ENCODE results near the gene CKS2. TPM values are rescaled to one million over a fixed set of nuclear protein-coding genes. Genes with fewer than 3 reads are reported as not detected.

CKS2 gene
- total and polyA plus RNA-seq, 2 of the 8 experiments (the other 6 are each of a cell fraction or from before 2014, with no cell fraction given), result 337 to 689 TPM

DNA sequence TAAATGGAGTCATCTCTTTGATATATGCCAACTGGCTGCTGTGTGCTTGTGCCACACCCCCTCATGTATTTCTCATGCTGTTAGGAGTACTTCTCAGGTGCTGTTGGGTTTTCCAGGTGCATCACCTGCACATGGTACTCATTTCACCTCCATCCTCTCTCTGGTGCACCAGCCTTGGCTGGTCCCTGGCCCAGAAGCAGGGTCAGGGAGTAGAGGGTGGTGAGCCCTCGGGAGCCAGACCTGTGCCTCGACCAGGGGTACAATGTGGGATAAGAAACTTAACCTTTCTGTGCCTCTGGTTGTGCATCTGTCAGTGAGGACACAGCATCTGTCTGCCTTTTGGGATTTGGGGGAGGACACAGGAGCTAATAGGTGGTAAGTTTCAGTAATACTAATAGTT is 45.8 kb downstream of the CKS2 start:
- Histone ChIP-seq H2AFZ (ENCODE audit: low read length) (no peak overlapping the region), H3K56ac (replicated peaks; ENCODE audit: insufficient read length, low read depth, low read length) (no peak overlapping the region), H3K27ac (ENCODE audit: low read depth, low read length) (no peak overlapping the region), H2BK12ac (ENCODE audit: low read depth, low read length) (no peak overlapping the region), H3K23ac (ENCODE audit: insufficient read length) (no peak overlapping the region), H3K79me2 (ENCODE audit: control insufficient read depth in 1 of 2, insufficient read depth in 2 of 2, low read length in 2 of 2) (no peaks in the 10 kb centered on the region), H3K36me3 (ENCODE audit: control insufficient read depth in 2 of 4, insufficient read depth in 4 of 4, low read length in 3 of 4) (peaks cover 53 to 94% (median 79%) of the 10 kb centered on the region in 4 experiments), H2AK5ac (ENCODE audit: low read depth, low read length) (no peak overlapping the region), H3K18ac (ENCODE audit: extremely low read depth, low read length) (no peak overlapping the region), H2BK20ac (ENCODE audit: low read length) (no peak overlapping the region), H3K4ac (replicated peaks; ENCODE audit: insufficient read length, low read depth, low read length) (no peak overlapping the region), H3K4me3 (ENCODE audit: extremely low read depth in 1 of 4, insufficient read depth in 2 of 4, low read depth in 3 of 4, low read length in 4 of 4) (no peak overlapping the region), H4K91ac (replicated peaks; ENCODE audit: insufficient read length, low read length) (no peak overlapping the region), H3K4me2 (ENCODE audit: insufficient read depth in 1 of 2, low read depth in 2 of 2, low read length in 2 of 2) (no peak overlapping the region), H3K27me3 (replicated peaks in 1 of 4; ENCODE audit: control insufficient read depth in 3 of 4, extremely low read depth in 1 of 4, insufficient read depth in 3 of 4, low read length in 3 of 4) (no peaks in the 10 kb centered on the region), H4K20me1 (replicated peaks in 1 of 2; ENCODE audit: control insufficient read depth in 1 of 2, insufficient read depth in 2 of 2, low read length in 2 of 2) (peaks cover 6% of the 10 kb centered on the region in 2 experiments), H3K14ac (ENCODE audit: insufficient read length) (no peak overlapping the region), H4K8ac (ENCODE audit: extremely low read depth, insufficient read depth, low read length) (no peak overlapping the region), H2BK5ac (ENCODE audit: low read depth, low read length) (no peak overlapping the region), H2BK15ac (ENCODE audit: low read length) (no peak overlapping the region), H3K79me1 (ENCODE audit: low read depth, low read length) (no peaks in the 10 kb centered on the region; the same call in 1 of the 2 replicates), H3K9ac (replicated peaks in 1 of 4; ENCODE audit: extremely low read depth in 1 of 4, low read depth in 3 of 4, low read length in 3 of 4) (no peak overlapping the region), H3K4me1 (replicated peaks in 1 of 4; ENCODE audit: control insufficient read depth in 3 of 4, insufficient read depth in 4 of 4, low read length in 3 of 4) (no peaks in the 10 kb centered on the region), H4K5ac (ENCODE audit: insufficient read length, low read depth, low read length) (no peak overlapping the region), H3K23me2 (ENCODE audit: low read depth, low read length) (no peaks in the 10 kb centered on the region), H2BK120ac (replicated peaks; ENCODE audit: low read depth, low read length) (no peak overlapping the region), H3K9me3 (ENCODE audit: insufficient read depth in 2 of 2, low read depth in 1 of 2, low read length in 1 of 2) (no peaks in the 10 kb centered on the region)
- DNase-seq (ENCODE audit: low read depth in 1 of 2, low spot score in 2 of 2) (peak in 1 of 2 experiments; percentile 19), FAIRE-seq (no peak)
- no peak for TF ChIP-seq KDM1A (IDR thresholded peaks at IDR 0.05; ENCODE audit: borderline replicate concordance, low read length)
- WGBS, 2 experiments (ENCODE audit: extremely low coverage in 1 of 2, insufficient coverage in 1 of 2, insufficient read length in 1 of 2, insufficient replicate concordance in 2 of 2, low coverage in 1 of 2, low lambda C conversion rate in 2 of 2, missing lambda C conversion rate in 1 of 2), result 95% methylated on average over 2 of the region's 2 CpGs; no CpG with 5 or more reads in 1 of the 2 experiments
- POLR2A ChIA-PET (ENCODE audit: partially characterized antibody), result interaction anchor here (1.3 to 1.7 kb wide), 3 partner anchors 9 to 14 kb away, joined by 3 to 8 read pairs (median 3); no protein-coding TSS in a partner anchor
- CTCF ChIA-PET (ENCODE audit: partially characterized antibody), result interaction anchor here (1.2 to 1.5 kb wide), 2 partner anchors 8 to 9 kb away, joined by 3 to 6 read pairs; no protein-coding TSS in a partner anchor

Data from H1 (cell line).